ENCODE results near the gene ADCY7. TPM values are rescaled to one million over a fixed set of nuclear protein-coding genes. Genes with fewer than 3 reads are reported as not detected.

ADCY7 gene
- total RNA-seq, 1 donor from 2014 or later: 16.7 TPM

- H3K4me1 Mint-ChIP-seq (ENCODE audit: low read depth, unreplicated experiment): peaks cover 4% of the 10 kb centered on the region
These were observed 38.7 kb upstream of the ADCY7 start for GRCh38 chr16:50227665-50228064.

GRCh38 chr16:50228364-50228868 is 37.9 kb upstream of the ADCY7 start:
- H3K4me3 Mint-ChIP-seq (ENCODE audit: unreplicated experiment): no peak overlapping the region
- TF ChIP-seq CTCF (IDR thresholded peaks at IDR 0.05; ENCODE audit: partially characterized antibody, unreplicated experiment): no peak
- H3K4me1 Mint-ChIP-seq (ENCODE audit: low read depth, unreplicated experiment): peaks cover 4% of the 10 kb centered on the region
- H3K27me3 Mint-ChIP-seq (ENCODE audit: unreplicated experiment): no peaks in the 10 kb centered on the region
- peaks cover 2% of the 10 kb centered on the region for H3K9me3 Mint-ChIP-seq (ENCODE audit: unreplicated experiment)
- no peak for DNase-seq
- no peak overlapping the region for H3K27ac Mint-ChIP-seq (ENCODE audit: unreplicated experiment)
- H3K36me3 Mint-ChIP-seq (ENCODE audit: unreplicated experiment): no peaks in the 10 kb centered on the region

More at GRCh38 chr16:50227665-50228064, 38.7 kb upstream of the ADCY7 start:
- Mint-ChIP-seq H3K27ac (ENCODE audit: unreplicated experiment) (no peak overlapping the region), H3K4me3 (ENCODE audit: unreplicated experiment) (no peak overlapping the region), H3K27me3 (ENCODE audit: unreplicated experiment) (no peaks in the 10 kb centered on the region), H3K9me3 (ENCODE audit: unreplicated experiment) (peaks cover 2% of the 10 kb centered on the region), H3K36me3 (ENCODE audit: unreplicated experiment) (no peaks in the 10 kb centered on the region)
- no peak for TF ChIP-seq CTCF (IDR thresholded peaks at IDR 0.05; ENCODE audit: partially characterized antibody, unreplicated experiment)
- no peak for DNase-seq

- H3K27ac Mint-ChIP-seq (ENCODE audit: unreplicated experiment): no peak overlapping the region
- no peak overlapping the region for H3K4me3 Mint-ChIP-seq (ENCODE audit: unreplicated experiment)
- H3K4me1 Mint-ChIP-seq (ENCODE audit: low read depth, unreplicated experiment): peaks cover 4% of the 10 kb centered on the region
- H3K36me3 Mint-ChIP-seq (ENCODE audit: unreplicated experiment): no peaks in the 10 kb centered on the region
- no peaks in the 10 kb centered on the region for H3K27me3 Mint-ChIP-seq (ENCODE audit: unreplicated experiment)
- DNase-seq: no peak
- TF ChIP-seq CTCF (IDR thresholded peaks at IDR 0.05; ENCODE audit: partially characterized antibody, unreplicated experiment): no peak
- H3K9me3 Mint-ChIP-seq (ENCODE audit: unreplicated experiment): peaks cover 2% of the 10 kb centered on the region
These were observed 37.1 kb upstream of the ADCY7 start for GRCh38 chr16:50229149-50229726.

- DNase-seq: no peak
- H3K27ac Mint-ChIP-seq (ENCODE audit: unreplicated experiment): no peak overlapping the region
- H3K4me3 Mint-ChIP-seq (ENCODE audit: unreplicated experiment): no peak overlapping the region
- H3K9me3 Mint-ChIP-seq (ENCODE audit: unreplicated experiment): no peaks in the 10 kb centered on the region
- no peaks in the 10 kb centered on the region for H3K4me1 Mint-ChIP-seq (ENCODE audit: low read depth, unreplicated experiment)
- H3K36me3 Mint-ChIP-seq (ENCODE audit: unreplicated experiment): no peaks in the 10 kb centered on the region
- no peak for TF ChIP-seq CTCF (IDR thresholded peaks at IDR 0.05; ENCODE audit: partially characterized antibody, unreplicated experiment)
- no peaks in the 10 kb centered on the region for H3K27me3 Mint-ChIP-seq (ENCODE audit: unreplicated experiment)
These were observed 31.4 kb upstream of the ADCY7 start for GRCh38 chr16:50234771-50235556.

GRCh38 chr16:50235581-50235980 is 30.8 kb upstream of the ADCY7 start:
- H3K4me1 Mint-ChIP-seq (ENCODE audit: low read depth, unreplicated experiment): no peaks in the 10 kb centered on the region
- H3K9me3 Mint-ChIP-seq (ENCODE audit: unreplicated experiment): no peaks in the 10 kb centered on the region
- H3K36me3 Mint-ChIP-seq (ENCODE audit: unreplicated experiment): no peaks in the 10 kb centered on the region
- TF ChIP-seq CTCF (IDR thresholded peaks at IDR 0.05; ENCODE audit: partially characterized antibody, unreplicated experiment): no peak
- DNase-seq: no peak
- no peaks in the 10 kb centered on the region for H3K27me3 Mint-ChIP-seq (ENCODE audit: unreplicated experiment)
- H3K4me3 Mint-ChIP-seq (ENCODE audit: unreplicated experiment): no peak overlapping the region
- no peak overlapping the region for H3K27ac Mint-ChIP-seq (ENCODE audit: unreplicated experiment)

Data from glutamatergic neuron (in vitro differentiated cells).